ENCODE results near the gene ZNF804B. TPM values are rescaled to one million over a fixed set of nuclear protein-coding genes. Genes with fewer than 3 reads are reported as not detected.

Gene ZNF804B
- total RNA-seq, 2 donors from 2014 or later = 0.13 to 0.49 TPM

GRCh38 chr7:88806280-88807037 is 47.0 kb downstream of the ZNF804B start:
- Mint-ChIP-seq H3K27ac (no peak overlapping the region), H3K36me3 (ENCODE audit: low read depth) (no peaks in the 10 kb centered on the region), H3K9me3 (no peaks in the 10 kb centered on the region), H3K27me3 (ENCODE audit: insufficient read depth) (no peaks in the 10 kb centered on the region), H3K4me1 (peaks cover 8% of the 10 kb centered on the region), H3K4me3 (no peak overlapping the region)
- no peak for DNase-seq
- no peaks in the 10 kb centered on the region for H3K27me3 ChIP-seq (ENCODE audit: control insufficient read depth, insufficient read depth, low read length, poor library complexity, severe bottlenecking)
- no peaks in the 10 kb centered on the region for H3K9me3 ChIP-seq (ENCODE audit: control insufficient read depth, low read length)
- TF ChIP-seq, protein P1, sequence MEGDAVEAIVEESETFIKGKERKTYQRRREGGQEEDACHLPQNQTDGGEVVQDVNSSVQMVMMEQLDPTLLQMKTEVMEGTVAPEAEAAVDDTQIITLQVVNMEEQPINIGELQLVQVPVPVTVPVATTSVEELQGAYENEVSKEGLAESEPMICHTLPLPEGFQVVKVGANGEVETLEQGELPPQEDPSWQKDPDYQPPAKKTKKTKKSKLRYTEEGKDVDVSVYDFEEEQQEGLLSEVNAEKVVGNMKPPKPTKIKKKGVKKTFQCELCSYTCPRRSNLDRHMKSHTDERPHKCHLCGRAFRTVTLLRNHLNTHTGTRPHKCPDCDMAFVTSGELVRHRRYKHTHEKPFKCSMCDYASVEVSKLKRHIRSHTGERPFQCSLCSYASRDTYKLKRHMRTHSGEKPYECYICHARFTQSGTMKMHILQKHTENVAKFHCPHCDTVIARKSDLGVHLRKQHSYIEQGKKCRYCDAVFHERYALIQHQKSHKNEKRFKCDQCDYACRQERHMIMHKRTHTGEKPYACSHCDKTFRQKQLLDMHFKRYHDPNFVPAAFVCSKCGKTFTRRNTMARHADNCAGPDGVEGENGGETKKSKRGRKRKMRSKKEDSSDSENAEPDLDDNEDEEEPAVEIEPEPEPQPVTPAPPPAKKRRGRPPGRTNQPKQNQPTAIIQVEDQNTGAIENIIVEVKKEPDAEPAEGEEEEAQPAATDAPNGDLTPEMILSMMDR (conservative IDR thresholded peaks at IDR 0.05) = no peak
- no peaks in the 10 kb centered on the region for H3K4me1 ChIP-seq (ENCODE audit: control insufficient read depth, insufficient read depth, low read length)
- 80% methylated on average over 2 of the region's 2 CpGs; no CpG with 5 or more reads in 1 of the 2 experiments for WGBS, 2 experiments (ENCODE audit: insufficient coverage in 1 of 2, insufficient read length in 1 of 2)
- H3K9ac ChIP-seq (ENCODE audit: extremely low read depth, low read length, poor library complexity, severe bottlenecking) = no peak overlapping the region
- no peaks in the 10 kb centered on the region for H3K36me3 ChIP-seq (ENCODE audit: control insufficient read depth, insufficient read depth, low read length)
- no peak overlapping the region for H3K4me3 ChIP-seq (ENCODE audit: low read length)
- H3K27ac ChIP-seq (ENCODE audit: low read depth, low read length) = no peak overlapping the region

- no peaks in the 10 kb centered on the region for H3K9me3 ChIP-seq (ENCODE audit: control insufficient read depth, low read length)
- TF ChIP-seq, protein P1 (conservative IDR thresholded peaks at IDR 0.05) = no peak
- H3K4me3 ChIP-seq (ENCODE audit: low read length) = no peak overlapping the region
- H3K27me3 ChIP-seq (ENCODE audit: control insufficient read depth, insufficient read depth, low read length, poor library complexity, severe bottlenecking) = no peaks in the 10 kb centered on the region
- Mint-ChIP-seq H3K27ac (no peak overlapping the region), H3K4me3 (no peak overlapping the region), H3K4me1 (peaks cover 9% of the 10 kb centered on the region), H3K27me3 (ENCODE audit: insufficient read depth) (no peaks in the 10 kb centered on the region), H3K36me3 (ENCODE audit: low read depth) (no peaks in the 10 kb centered on the region), H3K9me3 (no peaks in the 10 kb centered on the region)
- no peaks in the 10 kb centered on the region for H3K36me3 ChIP-seq (ENCODE audit: control insufficient read depth, insufficient read depth, low read length)
- H3K4me1 ChIP-seq (ENCODE audit: control insufficient read depth, insufficient read depth, low read length) = no peaks in the 10 kb centered on the region
- H3K9ac ChIP-seq (ENCODE audit: extremely low read depth, low read length, poor library complexity, severe bottlenecking) = no peak overlapping the region
- no peak overlapping the region for H3K27ac ChIP-seq (ENCODE audit: low read depth, low read length)
- no peak for DNase-seq
Observed at GRCh38 chr7:88818552-88818951, 59.1 kb downstream of the ZNF804B start.

DNA sequence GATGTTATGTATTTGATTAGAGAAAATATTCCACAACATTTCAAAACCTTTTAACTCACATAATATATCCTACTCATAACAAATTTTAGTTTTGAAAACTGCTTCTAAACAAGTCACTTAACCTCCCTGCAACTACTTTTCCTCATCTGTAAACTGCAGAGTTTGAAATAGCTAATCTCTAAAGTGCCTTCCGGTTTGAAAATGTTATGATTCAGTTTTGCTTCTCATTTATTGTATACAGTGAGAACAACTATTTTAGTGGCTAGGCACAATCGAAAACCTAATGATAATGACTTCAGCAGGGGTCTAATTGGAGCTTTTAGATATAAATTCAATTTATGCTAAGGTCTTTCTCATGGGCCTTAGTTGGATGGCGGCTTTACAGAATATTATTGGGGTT is 66.7 kb downstream of the ZNF804B start:
- Mint-ChIP-seq H3K27me3 (ENCODE audit: insufficient read depth) (no peaks in the 10 kb centered on the region), H3K4me3 (no peak overlapping the region), H3K4me1 (peaks cover 6% of the 10 kb centered on the region), H3K9me3 (no peaks in the 10 kb centered on the region), H3K27ac (no peak overlapping the region), H3K36me3 (ENCODE audit: low read depth) (no peaks in the 10 kb centered on the region)
- no peaks in the 10 kb centered on the region for H3K36me3 ChIP-seq (ENCODE audit: control insufficient read depth, insufficient read depth, low read length)
- no peak overlapping the region for H3K9ac ChIP-seq (ENCODE audit: extremely low read depth, low read length, poor library complexity, severe bottlenecking)
- H3K4me1 ChIP-seq (ENCODE audit: control insufficient read depth, insufficient read depth, low read length) = no peaks in the 10 kb centered on the region
- no peaks in the 10 kb centered on the region for H3K27me3 ChIP-seq (ENCODE audit: control insufficient read depth, insufficient read depth, low read length, poor library complexity, severe bottlenecking)
- TF ChIP-seq, protein P1 (conservative IDR thresholded peaks at IDR 0.05) = no peak
- no peak for DNase-seq
- WGBS, 2 experiments (ENCODE audit: insufficient coverage in 1 of 2, insufficient read length in 1 of 2) = 95% methylated on average over 3 of the region's 3 CpGs; no CpG with 5 or more reads in 1 of the 2 experiments
- H3K9me3 ChIP-seq (ENCODE audit: control insufficient read depth, low read length) = no peaks in the 10 kb centered on the region
- H3K27ac ChIP-seq (ENCODE audit: low read depth, low read length) = no peak overlapping the region
- no peak overlapping the region for H3K4me3 ChIP-seq (ENCODE audit: low read length)

Measured in endodermal cell (in vitro differentiated cells).